D341Med (cell line): ENCODE results near the gene SHMT1.
"Not testable (repeated sequence)": the region's sequence is repeated elsewhere in the genome, so short reads cannot be mapped to it uniquely, and the experiment has no call there.

Experiments
- DNase-seq: peaks from one replicate; pipeline ENCODE4 v3.0.0; 2012; ENCODE audit warnings: low spot score

Gene SHMT1

DNA sequence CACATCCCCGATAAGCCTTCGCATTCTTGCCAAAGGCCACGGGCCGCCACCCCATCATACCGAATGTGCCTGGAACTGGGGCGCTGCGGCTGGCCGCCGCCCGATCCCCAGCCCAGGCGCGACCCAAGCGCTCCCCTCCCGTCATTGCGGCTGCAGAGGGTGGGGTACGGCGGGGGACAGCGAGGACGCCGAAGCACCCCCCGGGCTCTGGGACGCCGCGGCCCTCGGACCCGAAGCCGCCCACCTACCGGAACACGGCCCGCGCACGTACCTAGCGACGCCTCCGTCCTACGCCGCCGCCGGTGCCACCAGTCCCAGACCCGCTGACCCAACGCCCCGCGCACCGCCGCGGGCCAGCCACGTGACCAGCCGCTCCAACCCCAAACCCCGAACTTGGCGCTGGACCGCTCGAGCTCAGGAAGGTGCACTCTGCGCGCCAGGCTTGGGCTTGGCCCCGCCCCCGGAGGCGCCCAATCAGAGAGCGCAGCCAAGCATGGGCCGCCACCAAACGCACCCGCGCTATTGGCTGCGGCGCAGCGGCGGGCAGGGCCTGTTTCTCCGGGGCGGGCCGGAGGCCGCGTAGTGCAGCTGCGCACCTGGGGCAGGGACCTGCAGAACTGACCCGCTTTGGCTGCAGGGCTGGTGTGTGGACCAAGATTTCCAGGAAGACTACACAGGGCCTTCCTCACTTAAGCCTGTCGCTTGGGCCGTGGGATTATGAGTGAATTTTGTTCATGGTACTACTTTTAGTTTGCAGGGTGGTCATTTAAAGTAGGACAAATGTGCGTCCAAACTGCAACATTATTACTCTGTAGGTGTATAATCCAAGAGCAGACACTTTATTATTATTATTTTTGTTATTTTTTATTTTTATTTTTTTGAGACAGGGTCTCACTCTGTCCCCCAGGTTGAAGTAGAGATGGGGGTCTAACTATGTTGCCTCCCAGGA, at the start of gene SHMT1:
Gene SHMT1 (minus strand): TSS at position 450 of the 949 bp plus-strand sequence. CDS start 7,569 bp downstream, outside the sequence.
- DNase-seq = peak; percentile 94

DNA sequence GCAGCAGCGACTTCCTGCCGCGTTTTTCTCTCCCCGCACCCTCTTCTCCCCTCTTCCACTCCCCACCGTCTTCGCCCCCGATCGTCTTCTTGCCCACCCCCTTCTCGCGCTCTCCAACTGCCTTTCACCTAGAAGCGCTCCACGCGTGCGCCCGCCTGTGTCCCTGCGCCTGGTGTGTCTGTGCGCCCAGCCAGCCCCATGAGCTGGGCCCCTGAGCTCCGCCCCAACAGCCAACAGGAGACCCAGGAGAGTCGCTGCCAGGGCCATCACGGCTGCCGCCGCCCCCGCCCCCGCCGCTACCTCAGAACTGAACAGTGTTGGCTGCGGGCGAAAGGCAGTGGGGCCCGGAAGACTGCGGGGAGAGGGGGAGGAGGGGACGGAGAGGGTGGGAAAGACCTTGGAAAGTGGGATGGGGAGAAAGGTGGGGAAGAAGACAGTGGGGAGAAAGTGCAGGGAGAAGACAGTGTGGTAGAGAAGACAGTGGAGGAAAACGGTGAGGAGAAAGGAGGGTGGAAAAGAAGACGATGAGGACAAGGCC, 48.7 kb upstream of the SHMT1 start:
- not testable (repeated sequence) for DNase-seq

DNA sequence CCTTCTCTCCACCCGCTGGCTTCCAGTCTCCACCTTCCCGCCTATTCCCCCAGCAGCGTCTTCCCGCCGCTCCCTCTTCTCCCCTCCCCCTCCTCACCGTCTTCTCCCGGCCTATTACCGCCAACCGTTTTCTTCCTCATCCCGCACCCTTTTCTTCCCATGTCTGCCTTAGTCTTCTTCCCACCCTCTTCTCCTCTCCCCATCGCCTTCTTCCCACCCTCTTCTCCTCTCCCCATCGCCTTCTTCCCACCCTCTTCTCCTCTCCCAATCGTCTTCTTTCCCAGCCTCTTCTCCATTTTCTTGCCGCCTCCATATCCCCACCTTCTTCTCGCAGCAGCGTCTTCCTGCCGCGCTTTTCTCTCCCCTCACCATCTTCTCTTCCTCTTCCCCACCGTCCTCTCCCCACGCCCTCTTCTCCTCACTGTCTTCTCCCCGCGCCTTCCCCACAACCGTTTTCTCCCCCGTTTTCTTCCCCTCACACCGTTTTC, 48.1 kb upstream of the SHMT1 start:
- DNase-seq = not testable (repeated sequence)

DNA sequence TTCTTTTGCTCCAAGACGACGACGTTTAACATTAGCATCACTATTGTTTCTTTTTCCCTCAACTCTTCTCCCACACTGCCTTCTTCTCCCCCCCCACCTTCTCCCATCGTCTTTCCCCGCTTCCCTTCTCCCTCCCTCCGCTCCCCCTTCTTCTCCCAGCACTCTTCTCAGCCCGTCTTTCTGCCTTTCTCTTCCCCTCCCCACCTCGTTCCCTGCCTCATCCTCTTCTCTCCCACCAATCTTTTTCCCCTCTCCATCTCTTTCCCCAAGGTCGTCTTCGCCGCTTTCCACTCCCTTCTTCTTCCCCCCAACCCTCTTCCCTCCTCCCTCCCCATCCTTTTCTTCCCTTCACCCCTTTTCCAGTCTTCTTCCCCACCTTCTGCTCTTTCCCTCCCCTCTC, 47.4 kb upstream of the SHMT1 start:
- not testable (repeated sequence) for DNase-seq

DNA sequence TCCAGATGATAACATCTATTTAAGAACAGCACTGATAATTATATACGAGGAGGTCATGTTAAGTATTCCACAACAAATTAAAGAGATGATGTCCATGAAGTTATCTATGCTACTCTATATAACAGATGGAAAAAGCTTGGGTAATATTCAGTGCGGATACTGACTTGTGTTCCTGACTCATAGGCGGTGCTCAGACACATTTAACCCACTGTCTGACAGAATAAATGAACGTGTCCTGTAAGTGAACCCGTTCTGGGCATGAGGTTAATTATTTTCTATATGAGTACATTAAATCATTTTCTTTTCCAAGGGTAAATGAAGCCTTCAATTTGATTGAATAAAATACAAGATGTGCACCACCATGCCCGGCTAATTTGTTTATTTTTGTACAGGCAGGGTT, 46.0 kb upstream of the SHMT1 start:
- DNase-seq = not testable (repeated sequence)

DNA sequence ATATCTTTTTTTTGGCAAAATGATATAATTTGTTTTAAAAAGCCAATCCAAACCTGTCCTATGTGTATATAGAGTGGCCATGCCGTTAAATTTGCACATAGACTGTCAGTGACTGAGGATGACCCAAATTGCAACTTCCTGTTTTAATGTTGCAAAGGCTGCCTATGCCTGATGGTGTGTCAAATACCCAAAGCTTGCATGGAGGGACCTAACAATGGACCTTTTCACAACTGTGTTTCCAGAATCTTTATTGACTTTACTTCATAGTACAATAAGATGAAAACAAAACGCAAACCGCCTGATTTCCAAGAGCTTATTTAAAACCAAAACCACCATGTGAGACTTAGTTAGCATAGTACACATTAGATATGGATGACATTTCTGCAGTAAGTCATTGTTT, 45.6 kb upstream of the SHMT1 start:
- DNase-seq = not testable (repeated sequence)

DNA sequence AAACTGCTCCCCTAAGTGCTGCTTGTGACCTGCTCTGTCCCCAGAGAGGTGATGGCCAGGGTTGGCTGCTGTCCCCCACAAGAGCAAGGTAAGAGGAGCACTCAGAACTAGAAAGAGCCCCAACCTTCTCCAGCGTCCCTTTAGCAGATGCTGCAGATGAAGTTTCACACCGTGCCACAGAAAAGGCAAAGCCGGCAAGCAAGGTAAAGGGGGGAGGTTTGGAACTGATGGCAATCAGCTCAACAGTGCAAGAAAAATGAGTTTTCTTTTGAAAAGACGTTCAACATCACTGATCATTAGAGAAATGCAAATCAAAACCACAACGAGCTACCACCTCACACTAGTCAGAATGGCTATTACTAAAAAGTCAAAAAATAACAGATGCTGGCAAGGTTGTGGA, 40.3 kb upstream of the SHMT1 start:
- not testable (repeated sequence) for DNase-seq

DNA sequence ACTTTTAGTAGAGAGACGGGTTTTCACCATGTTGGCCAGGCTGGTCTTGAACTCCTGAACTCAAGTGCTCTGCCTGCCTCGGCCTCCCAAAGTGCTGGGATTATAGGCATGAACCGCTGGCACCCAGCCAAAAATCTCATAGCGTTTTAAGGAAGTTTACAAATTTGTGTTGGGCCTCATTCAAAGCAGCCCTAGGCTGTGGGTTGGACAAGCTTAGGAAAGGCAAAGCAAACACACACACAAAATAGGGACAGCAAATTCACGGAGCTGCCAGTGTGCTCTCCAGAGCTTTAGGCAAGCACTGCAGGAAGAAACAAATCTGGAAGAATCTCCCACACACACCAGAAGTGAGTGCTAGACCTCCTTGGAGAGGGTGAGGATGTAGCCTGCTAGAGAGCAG, 39.8 kb upstream of the SHMT1 start:
- DNase-seq = not testable (repeated sequence)

DNA sequence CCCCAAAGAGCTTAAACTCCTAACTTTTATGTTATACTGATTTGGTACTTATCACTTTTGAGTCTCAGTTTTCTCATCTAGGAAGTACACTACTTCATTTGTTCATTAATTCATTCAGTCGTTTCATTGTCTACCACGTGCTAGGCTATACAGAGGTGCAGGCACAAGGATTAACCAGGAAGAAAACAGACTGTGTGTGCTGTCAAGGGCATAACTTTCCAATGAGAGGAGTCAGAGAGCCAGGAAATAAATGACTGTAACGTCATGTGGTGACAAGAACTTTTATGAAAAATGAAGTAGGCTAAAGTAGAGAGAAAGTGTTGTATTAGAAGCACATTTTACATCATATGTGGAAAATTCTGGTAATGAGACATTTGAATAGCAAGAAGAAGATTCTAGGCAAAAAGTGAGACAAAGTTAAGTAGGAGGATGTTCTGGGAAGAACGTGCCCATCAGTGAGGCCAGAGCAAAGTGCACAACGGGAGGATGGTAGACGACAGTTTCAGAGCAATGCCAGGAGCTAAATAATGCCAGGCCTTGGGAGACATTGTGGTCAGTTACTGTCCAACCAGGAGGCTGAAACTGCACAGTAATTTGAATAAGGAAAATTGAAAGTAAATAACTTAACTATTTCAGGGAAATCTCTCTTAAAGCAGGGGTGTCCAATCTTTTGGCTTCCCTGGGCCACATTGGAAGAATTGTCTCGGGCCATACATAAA, 38.7 kb upstream of the SHMT1 start:
- DNase-seq = not testable (repeated sequence)

DNA sequence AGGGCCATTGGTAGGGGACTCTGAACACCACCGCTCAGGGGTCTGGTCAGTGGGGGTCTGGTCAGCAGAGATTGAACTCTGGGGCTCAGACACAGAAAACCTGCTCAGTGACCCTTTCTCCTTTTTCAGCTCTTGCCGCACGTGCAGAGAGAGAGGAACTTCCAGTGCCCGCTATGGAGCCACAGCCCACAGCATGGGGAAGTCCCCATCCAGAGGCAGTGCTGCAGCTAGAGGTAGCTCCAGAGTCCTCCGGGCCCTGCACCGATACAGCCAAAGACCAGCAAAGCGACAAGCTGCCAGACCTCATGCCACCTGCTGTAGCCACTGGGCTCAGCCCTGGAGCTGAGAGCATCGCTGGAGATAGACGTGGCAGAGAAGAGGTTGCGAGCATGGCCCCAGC, 25.4 kb upstream of the SHMT1 start:
- not testable (repeated sequence) for DNase-seq

DNA sequence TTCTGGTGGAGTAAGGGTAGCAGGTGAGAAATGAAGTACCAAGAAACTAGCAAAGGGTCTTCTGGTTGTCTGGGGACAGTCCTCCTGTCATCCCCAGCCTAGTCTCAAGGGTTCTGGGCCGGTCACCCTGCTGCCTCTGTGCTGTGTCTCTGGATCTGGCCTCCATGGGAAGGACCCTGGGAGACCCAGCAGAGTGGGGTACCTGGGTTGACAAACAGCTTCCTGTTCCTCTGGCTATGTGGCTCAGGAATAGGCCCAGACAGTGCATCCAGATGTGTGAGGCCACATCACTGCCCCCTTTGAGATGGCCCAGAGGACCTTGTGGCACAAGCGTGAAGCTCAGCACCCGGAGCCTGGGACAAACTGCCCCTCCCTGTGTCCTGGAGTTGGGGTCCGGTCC, 24.9 kb upstream of the SHMT1 start:
- DNase-seq = not testable (repeated sequence)

DNA sequence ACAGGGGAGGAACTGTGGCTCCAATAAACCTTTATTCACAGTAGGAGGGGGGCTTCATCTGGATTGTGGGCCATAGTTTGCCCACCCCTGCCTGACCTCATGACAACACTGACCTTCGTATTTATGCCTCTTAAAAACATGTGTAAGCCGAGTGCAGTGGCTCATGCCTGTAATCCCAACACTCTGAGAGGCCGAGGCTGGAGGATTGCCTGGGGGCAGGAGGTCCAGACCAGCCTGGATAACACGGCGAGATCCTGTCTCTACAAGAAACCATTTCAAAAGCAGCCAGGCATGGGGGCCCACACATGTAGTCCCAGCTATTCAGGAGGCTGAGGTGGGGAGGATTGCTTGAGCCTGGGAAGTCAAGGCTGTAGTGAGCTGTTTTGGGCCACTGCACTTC, 24.2 kb upstream of the SHMT1 start:
- not testable (repeated sequence) for DNase-seq

DNA sequence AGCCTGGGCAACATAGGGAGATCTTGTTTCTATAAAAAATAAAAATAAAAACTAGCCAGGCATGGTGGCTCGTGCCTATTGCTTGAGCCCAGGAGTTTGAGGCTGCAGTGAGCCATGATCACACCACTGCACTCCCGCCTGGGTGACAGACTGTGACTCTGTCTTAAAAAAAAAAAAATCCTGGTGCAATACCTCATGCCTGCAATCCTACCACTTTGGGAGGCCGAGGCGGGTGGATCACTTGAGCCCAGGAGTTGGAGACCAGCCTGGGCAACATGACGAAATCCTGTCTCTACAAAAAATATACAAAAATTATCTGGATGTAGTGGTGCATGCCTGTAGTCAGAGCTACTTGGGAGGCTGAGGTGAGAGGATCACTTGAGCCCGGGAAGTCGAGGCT, 20.9 kb upstream of the SHMT1 start:
- DNase-seq = not testable (repeated sequence)

DNA sequence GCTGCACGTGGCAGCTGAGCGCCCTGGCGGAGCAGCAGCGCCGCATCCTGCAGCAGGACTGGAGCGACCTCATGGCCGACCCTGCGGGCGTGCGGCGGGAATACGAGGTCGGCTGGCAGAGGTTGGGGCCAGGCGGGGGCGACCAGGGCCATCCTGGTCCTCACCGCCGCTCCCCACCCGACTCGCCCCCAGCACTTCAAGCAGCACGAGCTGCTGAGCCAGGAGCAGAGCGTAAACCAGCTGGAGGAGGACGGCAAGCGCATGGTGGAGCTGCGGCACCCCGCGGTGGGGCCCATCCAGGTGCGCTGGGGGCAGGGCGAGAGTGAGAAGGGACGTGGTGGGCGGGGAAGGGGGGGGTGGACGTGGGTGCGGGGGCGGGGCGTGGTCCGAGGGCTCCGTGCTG, 19.7 kb upstream of the SHMT1 start:
- DNase-seq = not testable (repeated sequence)

DNA sequence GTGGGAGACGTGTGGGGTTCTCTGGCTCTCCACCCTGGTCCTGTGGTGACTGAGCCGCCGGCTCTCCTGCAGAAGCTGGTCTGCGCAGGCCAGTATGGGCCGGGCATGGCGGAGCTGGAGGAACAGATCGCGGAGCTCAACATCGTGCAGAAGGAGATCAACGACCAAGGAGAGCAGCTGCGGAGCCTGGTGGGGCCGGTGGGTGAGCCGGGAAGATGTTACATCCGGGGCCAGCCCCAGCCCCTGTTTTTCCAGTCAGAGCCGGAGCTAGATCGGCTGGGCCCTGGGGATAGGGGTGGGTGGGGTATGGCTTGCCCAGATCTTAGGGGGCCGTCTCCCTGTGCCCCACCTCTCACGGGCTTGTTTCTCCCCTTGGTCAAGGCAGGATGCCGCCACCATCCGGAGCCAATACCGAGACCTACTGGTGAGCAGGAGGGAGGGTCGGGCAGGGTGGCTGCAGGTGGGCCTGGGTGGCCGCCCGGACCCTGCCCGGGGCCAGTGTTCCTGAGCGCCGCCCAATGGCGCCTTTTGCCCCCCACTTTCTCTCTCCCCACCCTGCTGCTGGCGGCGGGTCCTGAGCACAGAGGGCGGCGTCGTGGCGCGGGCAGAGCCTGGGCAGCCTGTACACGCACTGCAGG, 19.2 kb upstream of the SHMT1 start:
- no peak for DNase-seq

DNA sequence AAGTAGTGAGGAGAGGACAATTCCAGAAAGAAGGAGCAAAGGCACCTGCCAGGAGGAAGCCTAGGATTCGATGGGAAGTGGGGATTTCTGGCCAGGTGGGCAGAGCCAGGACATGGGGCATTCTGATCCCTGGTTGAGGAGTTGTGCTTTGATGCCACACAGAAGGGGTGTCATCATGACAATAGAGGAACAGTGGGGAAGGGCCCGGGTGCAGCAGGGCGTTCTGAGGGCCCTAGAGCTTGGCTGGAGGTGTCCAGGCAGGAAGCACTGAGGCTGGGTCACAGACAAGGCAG, 18.5 kb upstream of the SHMT1 start:
- no peak for DNase-seq

DNA sequence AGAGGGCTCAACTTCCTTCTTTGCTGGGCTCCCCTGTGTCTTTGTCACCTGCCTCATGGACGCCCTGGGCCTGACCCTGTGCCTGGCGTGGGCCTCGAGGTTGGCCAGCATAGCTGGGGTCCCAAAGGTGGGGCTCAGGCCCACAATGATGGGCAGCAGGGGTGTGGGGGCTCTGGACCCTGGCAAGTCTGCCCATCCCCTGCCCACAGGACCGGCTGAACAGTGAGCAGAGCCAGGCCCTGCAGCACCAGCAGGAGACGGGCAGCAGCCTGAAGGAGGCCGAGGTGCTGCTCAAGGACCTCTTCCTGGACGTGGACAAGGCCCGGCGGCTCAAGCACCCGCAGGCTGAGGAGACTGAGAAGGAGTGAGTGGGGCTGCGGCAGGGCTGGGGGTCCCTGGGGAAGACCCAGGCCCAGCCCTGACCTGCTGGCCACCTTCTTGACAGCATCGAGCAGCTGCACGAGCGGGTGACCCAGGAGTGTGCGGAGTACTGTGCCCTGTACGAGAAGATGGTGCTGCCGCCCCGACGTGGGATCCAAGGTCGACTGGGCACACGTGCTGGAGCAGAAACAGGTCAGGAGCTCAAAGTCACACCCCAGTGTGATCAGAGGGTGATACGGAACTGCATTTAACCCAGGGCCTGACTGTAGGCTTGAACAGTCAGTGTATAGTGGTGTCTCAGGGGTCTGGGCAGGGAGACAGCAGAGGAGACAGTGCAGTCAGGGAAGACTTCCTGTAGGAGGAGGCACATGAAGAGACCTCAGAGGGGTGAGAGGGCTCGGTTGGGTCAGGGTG, 18.0 kb upstream of the SHMT1 start:
- no peak for DNase-seq

DNA sequence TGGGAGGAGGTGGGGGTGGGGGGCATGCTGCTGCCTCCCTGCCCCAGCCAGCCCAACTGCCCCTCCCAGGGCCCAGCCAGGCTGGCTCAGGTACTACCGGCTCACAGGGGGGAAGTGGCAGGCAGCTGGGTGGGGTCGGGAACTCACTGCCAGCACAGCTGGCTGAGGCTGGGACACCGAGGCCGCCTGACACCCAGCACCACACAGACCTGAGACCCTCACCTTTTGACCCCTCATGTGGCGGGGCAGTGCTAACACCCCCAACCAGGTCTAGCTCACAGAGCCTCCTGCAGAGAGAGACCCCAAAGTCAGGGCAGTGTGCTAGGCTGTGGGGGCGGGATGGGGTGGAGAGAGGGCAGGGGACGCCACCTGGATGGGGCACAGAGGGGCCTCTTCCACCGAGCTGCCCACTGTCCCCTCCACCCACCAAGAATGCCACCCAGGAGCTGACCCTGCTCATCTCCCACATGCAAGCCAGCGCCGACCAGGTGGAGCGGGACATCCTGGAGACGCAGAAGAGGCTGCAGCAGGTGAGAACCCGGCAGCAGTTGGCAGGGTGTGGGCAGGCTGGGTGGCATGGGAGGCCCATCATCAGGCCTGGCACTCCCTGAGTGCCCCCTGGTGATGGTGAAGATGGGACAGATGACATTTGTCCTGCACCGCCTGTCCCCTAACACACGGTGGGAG, 17.3 kb upstream of the SHMT1 start:
- no peak for DNase-seq

DNA sequence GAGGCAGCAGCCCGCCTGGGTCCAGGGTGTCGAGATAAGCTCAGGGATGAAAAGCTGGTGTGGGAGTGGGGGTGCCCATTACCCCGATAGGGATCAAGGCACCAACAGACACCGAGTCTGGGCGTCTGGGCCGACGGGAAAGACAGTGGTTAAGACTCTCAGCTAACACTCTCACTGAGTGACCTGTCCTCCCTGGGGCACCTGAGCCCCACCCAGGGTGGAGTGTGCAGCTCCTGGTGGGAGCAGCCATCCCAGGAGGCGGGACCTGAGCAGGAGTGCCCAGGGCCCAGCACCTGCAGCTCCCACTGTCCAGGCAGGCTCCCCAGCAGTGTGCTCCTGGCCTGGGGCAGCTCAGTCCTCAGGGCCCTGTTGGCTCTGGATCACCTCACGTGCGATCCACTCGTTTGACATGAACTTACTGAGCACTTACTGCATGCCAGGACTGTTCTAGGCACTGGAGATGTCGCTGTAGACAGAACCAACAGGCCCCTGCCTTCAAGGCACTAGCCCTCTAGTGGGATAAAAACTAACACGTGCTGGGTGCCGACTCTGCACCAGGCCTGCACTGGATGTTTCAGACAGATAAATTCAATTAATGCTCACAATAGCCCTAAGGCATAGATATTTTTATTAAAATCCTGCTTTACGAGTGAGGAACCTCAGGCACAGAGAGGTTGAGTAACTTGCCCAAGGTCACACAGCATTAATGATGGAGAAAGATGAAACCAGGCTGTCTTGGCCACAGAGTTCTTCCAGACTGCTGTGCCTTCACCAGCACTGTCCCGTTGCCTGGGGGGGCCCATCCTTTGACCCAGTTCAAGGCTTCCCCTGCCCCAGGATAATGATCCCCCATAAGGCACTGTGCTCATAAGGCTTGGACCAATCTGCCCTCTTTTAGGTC, 16.1 kb upstream of the SHMT1 start:
- no peak for DNase-seq

DNA sequence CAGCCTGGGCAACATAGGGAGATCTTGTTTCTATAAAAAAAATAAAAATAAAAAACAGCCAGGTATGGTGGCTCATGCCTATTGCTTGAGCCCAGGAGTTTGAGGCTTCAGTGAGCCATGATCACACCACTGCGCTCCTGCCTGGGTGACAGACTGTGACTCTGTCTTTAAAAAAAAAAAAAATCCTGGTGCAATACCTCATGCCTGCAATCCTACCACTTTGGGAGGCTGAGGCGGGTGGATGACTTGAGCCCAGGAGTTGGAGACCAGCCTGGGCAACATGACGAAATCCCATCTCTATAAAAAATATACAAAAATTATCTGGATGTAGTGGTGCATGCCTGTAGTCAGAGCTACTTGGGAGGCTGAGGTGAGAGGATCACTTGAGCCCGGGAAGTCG, 15.3 kb upstream of the SHMT1 start:
- DNase-seq = not testable (repeated sequence)
